Measurements from ENCODE around the gene AGBL2.
"Not testable (repeated sequence)": the region's sequence is repeated elsewhere in the genome, so short reads cannot be mapped to it uniquely, and the experiment has no call there.

Gene AGBL2

DNA sequence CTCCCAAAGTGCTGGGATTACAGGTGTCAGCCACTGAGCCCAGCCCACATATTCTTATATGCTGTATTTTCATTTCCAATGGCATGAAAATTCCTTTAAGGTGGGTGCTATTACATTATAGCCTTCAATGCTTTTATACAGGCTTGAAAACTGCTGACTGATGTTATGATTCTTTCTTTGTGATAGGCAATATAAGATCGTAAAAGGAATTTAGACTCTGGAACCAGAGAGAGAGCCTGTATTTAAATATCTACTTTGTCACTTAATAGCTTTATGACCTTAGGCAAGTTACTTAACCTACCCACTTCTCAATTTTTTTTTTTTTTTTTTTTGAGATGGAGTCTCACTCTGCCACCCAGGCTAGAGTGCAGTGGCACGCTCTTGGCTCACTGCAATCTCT is 26.2 kb downstream of the AGBL2 start:
- DNase-seq: no peak

DNA sequence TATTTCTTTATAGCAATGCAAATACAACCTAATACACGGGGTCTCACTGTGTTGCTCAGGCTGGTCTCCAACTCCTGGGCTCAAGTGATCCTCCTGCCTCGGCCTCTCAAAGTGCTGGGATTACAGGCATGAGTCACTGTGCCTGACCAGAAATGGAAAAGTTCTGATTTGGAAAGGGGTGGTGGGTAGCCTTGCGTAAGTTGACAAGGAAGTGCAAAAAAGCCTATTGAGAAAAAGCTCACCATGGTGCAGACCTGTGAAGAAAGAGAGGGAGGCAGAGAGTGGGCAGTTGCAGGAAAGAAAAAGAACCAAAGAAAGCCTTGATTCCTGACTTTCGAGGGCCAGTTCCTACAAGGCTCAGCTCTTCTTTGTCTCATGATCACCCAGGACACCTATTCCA is 27.1 kb downstream of the AGBL2 start:
- no peak for DNase-seq

DNA sequence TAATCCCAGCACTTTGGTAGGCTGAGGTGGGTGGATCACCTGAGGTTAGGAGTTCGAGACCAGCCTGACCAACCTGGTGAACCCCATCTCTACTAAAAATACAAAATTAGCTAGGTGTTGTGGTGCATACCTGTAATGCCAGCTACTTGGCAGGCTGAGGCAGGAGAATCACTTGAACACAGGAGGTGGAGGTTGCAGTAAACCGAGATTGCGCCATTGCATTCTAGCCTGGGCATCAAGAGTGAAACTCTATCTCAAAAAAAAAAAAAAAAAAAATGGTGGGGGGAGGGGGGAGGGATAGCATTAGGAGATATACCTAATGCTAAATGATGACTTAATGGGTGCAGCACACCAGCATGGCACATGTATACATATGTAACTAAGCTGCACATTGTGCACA is 28.5 kb downstream of the AGBL2 start:
- DNase-seq: not testable (repeated sequence)

DNA sequence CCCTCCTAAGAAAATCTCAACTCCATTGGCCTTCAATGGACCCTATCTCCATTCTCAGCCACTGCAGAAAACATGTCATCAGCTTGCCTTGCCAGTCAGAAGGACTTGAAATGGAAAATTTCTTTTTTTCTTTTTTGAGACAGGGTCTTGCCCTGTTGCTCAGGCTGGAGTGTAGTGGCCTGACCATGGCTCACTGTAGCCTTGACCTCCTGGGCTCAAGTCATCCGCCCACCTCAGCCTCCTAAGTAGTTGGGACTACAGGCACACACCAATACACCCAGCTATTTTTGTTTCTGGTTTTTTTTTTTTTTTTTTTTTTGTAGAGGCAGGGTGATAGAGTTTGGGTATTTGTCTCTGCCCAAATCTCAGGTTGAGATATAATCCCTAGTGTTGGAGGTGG is 29.0 kb downstream of the AGBL2 start:
- no peak for DNase-seq

DNA sequence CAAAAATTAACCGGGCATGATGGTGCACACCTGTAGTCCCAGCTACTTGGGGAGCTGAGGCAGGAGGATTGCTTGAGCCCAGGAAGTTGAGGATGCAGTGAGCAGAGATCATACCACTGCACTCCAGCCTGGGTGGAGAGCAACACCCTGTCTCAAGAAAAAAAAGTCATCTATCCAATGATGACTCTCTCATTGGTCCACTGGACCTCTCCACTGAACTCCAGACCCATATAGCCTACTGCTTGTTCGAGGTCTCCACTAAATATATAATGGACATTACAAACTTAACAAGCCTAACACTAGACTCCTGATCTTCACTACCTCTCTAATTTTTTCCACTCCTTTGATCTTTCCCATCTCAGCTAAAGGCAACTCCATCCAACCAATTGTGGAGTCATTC is 39.3 kb downstream of the AGBL2 start:
- DNase-seq: no peak

DNA sequence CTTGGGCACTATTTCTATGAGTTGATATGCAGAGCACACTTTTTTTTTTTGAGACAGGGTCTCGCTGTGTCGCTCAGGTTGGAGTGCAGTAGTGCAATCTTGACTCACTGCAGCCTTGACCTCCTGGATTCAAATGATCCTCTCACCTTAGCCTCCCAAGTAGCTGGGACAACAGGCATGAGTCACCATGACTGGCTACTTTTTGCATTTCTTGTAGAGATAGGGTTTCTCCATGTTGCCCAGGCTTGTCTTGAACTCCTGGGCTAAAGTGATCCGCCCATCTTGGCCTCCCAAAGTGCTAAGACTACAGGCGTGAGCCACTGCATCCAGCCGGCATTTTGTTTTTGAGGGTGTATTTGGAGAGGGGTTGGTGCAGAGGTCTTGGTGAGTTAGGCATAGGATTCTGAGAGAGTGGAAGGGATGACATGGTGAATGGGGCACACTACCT is 42.9 kb downstream of the AGBL2 start:
- no peak for DNase-seq

DNA sequence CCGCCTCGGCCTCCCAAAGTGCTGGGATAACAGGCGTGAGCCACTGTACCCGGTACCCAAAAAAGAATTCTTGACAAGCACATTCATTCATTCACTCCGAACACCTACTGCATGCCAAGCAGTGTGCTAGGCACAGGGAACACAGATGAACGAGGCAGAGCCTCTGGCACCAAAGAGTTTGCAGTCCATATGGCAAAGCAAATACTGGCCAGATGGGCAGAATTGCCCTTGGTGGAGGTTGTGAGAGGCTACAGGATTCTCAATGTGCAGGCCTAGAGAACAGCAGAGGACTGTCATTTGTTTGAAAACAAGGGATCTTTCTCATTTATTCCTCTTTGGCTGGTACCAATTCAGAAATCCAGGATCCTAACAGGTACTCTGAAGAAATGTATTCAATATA is 45.3 kb downstream of the AGBL2 start:
- no peak for DNase-seq

DNA sequence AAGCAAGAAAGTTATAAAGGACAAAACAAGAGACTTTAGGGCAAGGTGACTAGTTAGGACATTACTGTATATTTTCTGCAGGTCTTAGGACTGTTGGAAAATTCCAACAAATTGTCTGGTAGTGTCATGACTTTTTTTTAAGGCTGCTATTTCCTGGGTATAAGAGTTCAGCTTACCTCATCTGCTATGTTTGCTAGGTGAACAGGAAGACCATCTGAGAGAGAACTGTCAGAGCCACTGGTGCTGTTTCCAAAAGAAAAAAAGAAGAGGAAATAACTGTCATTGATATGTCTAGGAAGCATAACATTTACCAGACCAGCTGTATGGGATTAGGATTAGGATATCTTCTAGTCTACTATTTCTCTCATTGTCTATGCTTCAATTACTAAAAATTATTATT is 46.5 kb downstream of the AGBL2 start:
- DNase-seq: no peak

DNA sequence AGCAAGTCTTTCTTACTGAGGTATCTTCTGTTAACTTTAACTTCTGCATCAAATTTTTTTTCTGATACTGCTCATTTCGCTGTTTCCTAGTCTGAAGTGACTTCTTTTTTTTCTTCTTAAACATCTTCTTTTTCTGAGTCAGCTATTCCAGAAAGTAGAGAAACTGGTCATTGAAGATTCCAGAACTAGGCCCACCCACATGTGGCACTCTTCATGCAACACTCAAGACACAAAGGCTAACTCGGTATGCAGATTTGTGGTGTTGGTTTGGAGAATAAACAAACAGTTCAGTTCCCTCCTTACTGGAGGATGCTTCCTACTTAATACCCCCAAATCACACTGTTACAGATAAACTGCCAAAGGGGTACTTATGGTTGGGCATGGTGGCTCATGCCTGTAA is 47.6 kb downstream of the AGBL2 start:
- no peak for DNase-seq

DNA sequence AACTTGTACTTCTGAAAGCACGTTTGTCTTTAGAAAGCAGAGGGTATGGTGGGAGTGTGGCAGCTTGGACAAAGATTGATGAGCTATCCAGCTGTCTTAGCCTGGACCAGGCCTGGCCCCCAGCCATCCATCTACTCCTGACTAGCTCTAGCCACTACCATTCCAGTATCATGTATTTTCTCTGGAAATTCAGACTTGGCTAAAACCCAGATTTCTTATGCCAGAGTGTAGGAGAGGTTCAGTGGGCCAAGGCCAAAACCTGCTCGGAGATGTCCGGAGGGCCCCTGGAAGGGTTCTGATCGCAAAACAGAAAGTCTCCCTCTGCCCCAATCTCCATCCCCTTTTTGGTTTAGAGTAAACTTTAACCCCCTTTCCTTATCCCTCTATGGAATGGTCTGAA is 48.0 kb downstream of the AGBL2 start:
- DNase-seq: no peak

DNA sequence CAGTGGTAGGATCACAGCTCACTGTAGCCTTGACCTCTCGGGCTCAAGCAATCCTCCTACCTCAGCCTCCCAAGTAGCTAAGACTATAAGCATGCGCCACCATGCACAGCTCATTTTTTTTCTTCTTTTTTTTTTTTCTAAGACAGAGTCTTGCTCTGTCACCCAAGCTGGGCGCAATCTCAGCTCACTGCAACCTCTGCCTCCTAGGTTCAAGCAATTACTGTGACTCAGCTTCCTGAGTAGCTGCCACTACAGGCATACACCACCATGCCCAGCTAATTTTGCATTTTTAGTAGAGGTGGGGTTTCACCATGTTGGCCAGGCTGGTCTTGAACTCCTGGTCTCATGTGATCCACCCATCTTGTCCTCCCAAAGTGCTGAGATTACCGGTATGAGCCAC is 50.2 kb downstream of the AGBL2 start:
- DNase-seq: not testable (repeated sequence)

DNA sequence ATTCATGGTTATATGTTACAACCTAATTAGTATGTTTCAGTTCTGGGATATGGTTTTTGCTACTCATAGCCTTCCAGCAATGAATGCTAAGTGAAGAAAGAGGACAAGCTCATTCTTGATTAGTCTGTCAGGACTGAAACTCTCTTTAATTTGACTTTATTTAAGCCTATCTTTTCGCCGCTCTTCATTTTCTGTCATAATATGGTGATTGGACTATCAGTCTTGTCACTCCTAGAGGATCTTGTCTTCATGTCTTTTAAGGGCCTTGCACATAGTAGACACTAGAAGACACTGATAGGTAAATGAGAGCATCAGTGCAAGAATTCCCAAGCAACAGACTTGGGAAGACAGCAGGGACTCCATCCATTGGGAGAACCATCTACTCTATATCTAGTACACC is 53.9 kb downstream of the AGBL2 start:
- DNase-seq: no peak

DNA sequence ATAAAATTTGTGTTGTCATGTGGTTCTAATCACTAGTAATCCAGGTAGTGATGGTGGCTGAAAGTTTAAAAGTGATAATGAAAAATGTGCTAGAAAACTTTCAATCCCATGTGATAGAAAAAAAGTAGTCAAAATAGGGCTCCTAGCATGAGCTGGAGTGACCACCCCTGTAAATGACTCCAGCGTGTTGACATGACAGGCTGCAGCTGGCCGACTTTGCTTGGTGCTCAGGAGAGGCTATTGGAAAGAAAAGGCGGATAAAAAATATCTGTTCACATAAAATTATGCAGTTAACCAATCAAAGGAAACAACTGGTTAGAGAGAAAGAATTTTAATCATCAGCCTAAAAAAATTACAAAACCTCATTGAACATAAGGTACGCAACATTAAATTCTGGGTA is 55.9 kb downstream of the AGBL2 start:
- DNase-seq: no peak

DNA sequence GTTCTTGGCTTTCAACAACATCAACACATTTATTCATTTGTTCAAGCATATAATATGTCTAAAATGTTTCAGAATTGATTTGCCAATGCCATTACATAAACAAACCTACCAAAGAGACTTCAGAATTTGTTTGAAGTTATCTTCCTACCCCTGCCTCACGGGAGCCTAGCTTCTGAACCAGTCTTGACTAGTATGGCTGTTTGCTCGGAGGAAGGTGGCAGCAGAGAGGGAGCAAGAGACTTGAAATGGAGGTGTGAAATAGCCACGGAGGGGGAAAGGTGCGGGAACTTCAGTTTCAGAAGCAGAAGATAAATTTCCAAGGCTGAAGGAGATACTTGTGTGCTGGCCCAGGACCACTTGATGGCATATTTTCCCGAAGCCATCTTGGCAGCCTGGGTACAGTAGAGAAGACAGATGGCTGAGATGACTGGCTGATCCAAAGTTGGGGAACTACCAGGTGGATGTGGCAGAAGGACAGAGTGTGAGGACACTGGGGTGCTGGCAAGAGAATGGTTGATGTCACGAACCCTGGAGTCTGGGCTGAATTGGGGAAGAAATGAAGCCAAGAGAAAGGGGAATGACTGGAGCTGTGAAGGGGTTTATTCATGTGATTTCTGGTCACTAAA is 58.8 kb downstream of the AGBL2 start:
- no peak for DNase-seq

DNA sequence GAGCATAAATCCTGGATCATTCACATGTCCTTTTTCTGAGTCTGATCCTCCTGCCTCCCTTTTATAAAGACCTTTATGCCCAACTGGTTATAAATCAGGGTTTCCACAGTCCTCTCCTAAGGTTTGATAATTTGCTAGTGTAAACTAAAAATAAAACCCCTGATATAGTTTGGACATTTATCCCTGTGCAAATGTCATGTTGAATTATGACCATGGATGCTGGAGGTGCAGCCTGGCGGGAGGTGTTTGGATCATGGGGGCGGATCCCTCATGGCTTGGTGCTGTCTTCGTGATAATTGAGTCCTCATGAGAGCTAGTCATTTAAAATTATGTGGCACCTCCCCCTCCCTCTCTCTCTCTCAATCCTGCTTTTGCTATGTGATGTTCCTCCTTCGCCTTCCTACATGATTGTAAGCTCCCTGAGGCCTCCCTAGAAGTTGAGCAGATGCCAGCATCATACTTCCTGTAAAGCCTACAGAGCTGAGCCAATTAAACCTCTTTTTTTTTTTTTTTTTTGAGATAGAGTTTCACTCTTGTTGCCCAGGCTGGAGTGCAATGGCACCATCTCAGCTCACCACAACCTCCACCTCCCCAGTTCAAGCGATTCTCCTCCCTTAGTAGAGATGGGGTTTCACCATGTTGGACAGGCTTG is 63.2 kb downstream of the AGBL2 start:
- DNase-seq: no peak

DNA sequence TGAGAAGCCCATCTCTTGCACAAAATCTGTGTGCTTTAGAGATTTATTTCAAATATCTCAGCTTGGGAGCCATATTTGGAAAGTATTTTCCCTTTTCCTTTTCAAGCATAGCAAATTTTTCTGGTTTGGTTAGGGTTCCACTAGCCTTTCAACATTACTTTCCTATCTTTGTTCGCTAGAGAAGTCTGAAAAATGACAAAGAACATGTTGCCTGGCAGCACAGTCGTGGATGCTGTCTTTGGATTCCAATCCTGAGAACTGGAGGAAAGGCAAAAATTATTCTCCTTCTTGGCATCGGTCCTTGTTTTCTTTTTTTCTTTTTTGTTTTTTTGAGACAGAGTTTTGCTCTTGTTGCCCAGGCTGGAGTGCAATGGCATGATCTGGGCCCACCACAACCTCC is 65.9 kb downstream of the AGBL2 start:
- DNase-seq: no peak

DNA sequence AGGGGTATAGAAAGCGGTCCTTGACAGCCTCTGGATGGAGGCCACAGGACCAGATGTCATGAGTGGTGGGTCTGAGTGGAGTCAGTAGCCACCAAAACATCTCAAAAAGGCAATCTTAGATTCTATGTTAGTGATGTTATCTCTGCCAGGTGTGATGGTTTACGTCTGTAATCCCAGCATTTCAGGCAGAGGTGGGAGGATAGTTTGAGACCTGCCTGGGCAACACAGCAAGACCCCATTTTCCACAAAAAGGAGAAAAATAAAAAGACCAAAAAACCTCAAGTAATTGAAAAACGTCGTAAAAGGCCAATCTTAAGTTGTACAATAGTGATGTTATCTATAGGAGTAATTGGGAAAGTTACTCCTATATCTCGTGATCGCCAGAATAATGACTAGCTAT is 69.2 kb downstream of the AGBL2 start:
- DNase-seq: no peak

DNA sequence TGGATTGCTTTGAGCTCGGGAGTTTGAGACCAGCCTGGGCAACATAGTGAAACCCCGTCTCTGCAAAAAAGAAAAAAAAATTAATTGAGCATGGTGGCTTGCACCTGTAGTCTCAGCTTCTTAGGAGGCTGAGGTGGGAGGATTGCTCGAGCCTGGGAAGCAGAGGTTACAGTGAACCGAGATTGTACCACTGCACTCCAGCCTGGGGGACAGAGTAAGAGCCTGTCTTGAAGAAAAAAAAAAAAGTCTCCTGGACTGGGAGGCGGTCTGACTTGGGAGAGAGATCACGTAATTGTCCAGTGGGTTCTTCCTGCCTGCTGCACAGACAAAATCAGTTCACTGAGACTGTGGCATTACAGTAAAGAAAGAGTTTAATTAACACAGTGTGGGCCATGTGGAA is 69.7 kb downstream of the AGBL2 start:
- DNase-seq: no peak

DNA sequence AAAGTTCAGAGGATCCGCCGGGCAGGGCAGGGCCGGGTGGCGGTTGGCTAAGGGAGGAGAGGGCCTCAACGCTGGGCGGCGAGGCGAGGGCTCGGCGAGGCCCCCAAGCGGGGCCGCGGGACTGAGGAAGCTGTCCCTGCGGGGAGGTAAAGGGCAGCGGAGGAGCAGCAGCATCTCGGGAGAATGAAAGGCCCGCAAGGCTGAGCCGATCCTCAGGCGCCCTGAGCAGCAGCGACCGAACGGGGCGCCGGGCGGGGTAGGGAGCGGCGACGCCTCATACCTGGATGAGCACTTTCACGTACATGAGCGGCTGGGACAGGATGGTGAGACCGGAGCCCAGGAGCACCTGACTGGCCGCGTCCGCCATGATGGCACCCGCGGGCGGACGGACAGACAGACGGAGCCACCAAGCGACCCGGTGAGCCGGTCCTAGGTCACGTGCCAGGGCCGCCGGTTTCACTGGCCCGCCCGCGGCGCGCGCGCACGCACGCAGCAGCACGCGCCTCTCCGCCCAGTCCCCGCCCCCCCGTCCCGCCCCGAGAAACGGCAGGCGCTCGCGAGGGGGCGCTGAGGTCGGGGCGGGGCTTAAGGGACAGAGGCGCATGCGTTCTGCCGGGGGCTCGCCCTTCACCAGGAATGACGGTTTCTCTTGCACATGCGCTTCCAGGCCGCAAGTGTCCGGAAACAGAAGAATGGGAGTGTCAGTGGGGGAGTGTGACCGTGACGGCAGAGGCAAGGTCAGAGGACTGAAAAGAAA is 72.9 kb downstream of the AGBL2 start, which contains the start of gene MTCH2:
MTCH2 (minus strand) TSS at position 461 of the 757 bp plus-strand sequence; CDS start at position 367, 94 bp downstream.
- DNase-seq: peak; percentile 97

DNA sequence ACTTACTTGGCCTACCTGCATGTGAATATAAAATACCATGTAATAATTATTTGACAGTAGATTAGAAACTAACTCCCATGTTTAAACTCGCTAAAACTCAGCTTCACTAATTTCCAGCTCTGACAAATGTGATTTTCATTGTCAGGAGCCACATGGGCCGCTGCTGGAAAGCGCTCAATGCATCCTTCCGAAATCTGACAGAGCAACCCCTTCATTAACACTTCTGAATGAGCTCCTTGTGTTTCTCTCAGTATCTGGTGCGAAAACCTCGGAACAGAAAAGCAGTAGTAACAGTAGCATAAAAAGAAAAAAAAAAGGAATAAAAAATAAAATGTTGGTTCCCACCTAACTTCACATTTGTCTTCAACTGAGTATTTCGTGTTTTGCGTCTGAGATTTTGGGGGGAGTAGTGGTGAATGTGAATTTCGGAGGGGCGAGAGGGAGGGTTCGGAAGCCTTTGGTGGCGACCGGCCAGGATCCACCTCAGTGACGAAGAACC is 73.5 kb downstream of the AGBL2 start:
- DNase-seq: no peak

DNA sequence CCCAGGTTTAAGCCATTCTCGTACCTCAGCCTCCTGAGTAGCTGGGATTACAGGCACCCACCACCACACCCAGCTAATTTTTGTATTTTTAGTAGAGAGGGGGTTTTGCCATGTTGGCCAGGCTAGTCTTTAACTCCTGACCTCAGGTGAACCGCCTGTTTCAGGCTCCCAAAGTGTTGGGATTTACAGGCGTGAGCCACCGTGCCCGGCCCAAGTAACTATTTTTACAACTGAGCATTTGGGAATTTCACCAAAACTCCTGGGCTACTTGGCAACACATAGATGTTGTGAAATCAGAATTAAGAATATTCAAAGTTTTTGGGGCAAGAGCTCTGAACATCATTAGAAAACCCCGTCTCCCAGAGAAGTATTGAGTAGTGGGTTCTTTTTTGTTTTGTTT is 74.7 kb downstream of the AGBL2 start:
- not testable (repeated sequence) for DNase-seq

DNA sequence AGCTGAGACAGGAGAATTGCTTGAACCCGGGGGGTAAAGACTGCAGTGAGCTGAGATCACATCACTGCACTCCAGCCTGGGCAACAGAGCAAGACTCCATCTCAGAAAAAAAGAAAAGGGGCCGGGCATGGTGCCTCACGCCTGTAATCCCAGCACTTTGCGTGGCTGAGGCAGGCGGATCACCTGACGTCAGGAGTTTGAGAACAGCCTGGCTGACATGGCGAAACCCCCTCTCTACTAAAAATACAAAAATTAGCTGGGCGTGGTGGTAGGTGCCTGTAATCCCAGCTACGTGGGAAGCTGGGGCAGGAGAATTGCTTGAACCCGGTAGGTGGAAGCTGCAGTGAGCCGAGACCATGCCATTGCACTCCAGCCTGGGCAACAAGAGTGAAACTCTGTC is 78.8 kb downstream of the AGBL2 start:
- not testable (repeated sequence) for DNase-seq

DNA sequence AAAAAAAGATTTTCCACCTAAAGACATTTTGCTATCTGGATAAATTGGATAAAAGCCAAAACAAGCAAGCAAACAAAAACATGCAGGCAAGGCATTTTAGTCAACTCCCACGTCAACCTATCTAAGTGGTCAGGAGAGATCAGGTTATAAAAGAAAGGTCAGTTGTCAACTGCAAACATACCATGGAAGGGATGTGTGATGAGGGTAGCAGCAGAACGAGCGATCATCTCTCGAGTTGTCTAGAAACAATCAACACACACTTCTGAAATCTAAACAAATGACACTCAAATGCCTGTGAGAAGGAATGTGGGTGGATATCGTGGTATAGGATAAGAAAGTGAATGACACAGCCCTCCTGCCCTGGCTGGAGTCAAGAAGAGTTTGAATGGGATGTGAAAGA is 83.7 kb downstream of the AGBL2 start:
- DNase-seq: no peak

DNA sequence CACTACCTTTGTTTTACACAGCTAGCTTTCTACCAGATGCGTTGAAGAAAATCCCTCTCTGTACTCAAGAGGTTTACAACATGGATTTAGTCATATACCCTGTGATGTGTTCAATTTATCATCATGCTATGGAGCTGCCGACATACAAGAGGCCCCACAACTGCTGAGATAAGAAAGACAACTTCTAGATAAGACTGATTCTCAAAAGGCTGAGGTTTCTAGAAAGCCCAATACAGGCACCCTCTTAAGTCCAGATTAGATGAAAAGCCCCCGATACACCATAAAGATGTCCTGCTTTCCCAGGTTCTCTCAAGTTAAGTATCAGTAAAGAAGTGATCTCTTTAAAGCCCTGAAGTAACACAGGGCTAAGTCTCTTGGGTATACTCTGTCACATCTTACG is 87.1 kb downstream of the AGBL2 start:
- no peak for DNase-seq

Data from CD4-positive, alpha-beta T cell treated with Interleukin-10 for 1 hour (primary cell).